HepG2 (cell line): ENCODE data around the gene NYAP1. TPM values are rescaled to one million over a fixed set of nuclear protein-coding genes. Genes with fewer than 3 reads are reported as not detected.

ENCODE experiments used
- CERS6 ChIP-seq: sonication (generic); formaldehyde crosslinking; IDR thresholded peaks from 2 replicates; pipeline ENCODE4 v1.5.0; 2020; ENCODE audit warnings: missing genetic modification reagents
- DNMT1 ChIP-seq: sonication (generic); formaldehyde crosslinking; IDR thresholded peaks from 2 replicates; pipeline ENCODE4 v1.5.1; 2020; ENCODE audit warnings: mild to moderate bottlenecking, missing genetic modification reagents
- IRF9 ChIP-seq: sonication (generic); formaldehyde crosslinking; IDR thresholded peaks from 2 replicates; pipeline ENCODE4 v1.8.0; 2022; ENCODE audit warnings: missing genetic modification reagents, mild to moderate bottlenecking, borderline replicate concordance
- IRX3 ChIP-seq: sonication (generic); formaldehyde crosslinking; IDR thresholded peaks from 2 replicates; pipeline ENCODE4 v1.8.1; 2023; ENCODE audit warnings: mild to moderate bottlenecking, low read depth, missing genetic modification reagents, borderline replicate concordance
- KDM4B ChIP-seq: sonication (generic); formaldehyde crosslinking; IDR thresholded peaks from 2 replicates; pipeline ENCODE4 v1.4.0; 2020; ENCODE audit warnings: missing genetic modification reagents
- KDM5A ChIP-seq: fragments of 200-600 bp; sonication (generic); IDR thresholded peaks from 2 replicates; pipeline ENCODE4 v1.7.0; 2018; ENCODE audit warnings: antibody characterized with exemption, mild to moderate bottlenecking, low read length, borderline replicate concordance
- MLX ChIP-seq: IDR thresholded peaks from 2 replicates; pipeline ENCODE4 v1.6.1; 2016
- NR2F6 ChIP-seq, 2 experiments: IDR thresholded peaks; 2 replicates each; pipeline ENCODE4 v1.6.1; 2016; ENCODE audit warnings: antibody characterized with exemption in 1 of 2, mild to moderate bottlenecking in 1 of 2
- RXRA ChIP-seq: sonication (generic); formaldehyde crosslinking; IDR thresholded peaks from 2 replicates; pipeline ENCODE4 v1.5.1; 2020; ENCODE audit warnings: missing genetic modification reagents
- SIN3A ChIP-seq: IDR thresholded peaks from 2 replicates; pipeline ENCODE4 v1.6.1; 2011; ENCODE audit warnings: low read depth, mild to moderate bottlenecking, control low read depth, low read length, borderline replicate concordance
- SKIL ChIP-seq: sonication (generic); formaldehyde crosslinking; IDR thresholded peaks from 2 replicates; pipeline ENCODE4 v1.8.0; 2022; ENCODE audit warnings: missing genetic modification reagents, mild to moderate bottlenecking, moderate library complexity, borderline replicate concordance
- SMARCC2 ChIP-seq: fragments of 450-650 bp; IDR thresholded peaks from 2 replicates; pipeline ENCODE4 v1.6.1; 2017; ENCODE audit warnings: antibody characterized with exemption, mild to moderate bottlenecking
- SNRNP70 ChIP-seq: fragments of 200-400 bp; formaldehyde crosslinking; IDR thresholded peaks from 2 replicates; pipeline ENCODE4 v1.6.1; 2017; ENCODE audit warnings: mild to moderate bottlenecking, low read depth, low read length, moderate library complexity
- STAG1 ChIP-seq: sonication (generic); formaldehyde crosslinking; IDR thresholded peaks from 2 replicates; pipeline ENCODE4 v1.4.0; 2020; ENCODE audit warnings: missing genetic modification reagents
- ZBTB4 ChIP-seq: sonication (generic); formaldehyde crosslinking; IDR thresholded peaks from 2 replicates; pipeline ENCODE4 v1.4.0; 2020; ENCODE audit warnings: missing genetic modification reagents, mild to moderate bottlenecking, borderline replicate concordance
- ZNF121 ChIP-seq: sonication (generic); formaldehyde crosslinking; IDR thresholded peaks from 2 replicates; pipeline ENCODE4 v1.5.0; 2020; ENCODE audit warnings: mild to moderate bottlenecking, missing genetic modification reagents
- ZNF18 ChIP-seq: sonication (generic); formaldehyde crosslinking; IDR thresholded peaks from 2 replicates; pipeline ENCODE4 v1.8.0; 2022; ENCODE audit warnings: mild to moderate bottlenecking, missing genetic modification reagents; ENCODE audit not compliant: insufficient replicate concordance
- ZNF501 ChIP-seq: sonication (generic); formaldehyde crosslinking; IDR thresholded peaks from 2 replicates; pipeline ENCODE4 v1.5.1; 2020; ENCODE audit warnings: mild to moderate bottlenecking, moderate library complexity, missing genetic modification reagents
- ZNF563 ChIP-seq: sonication (generic); formaldehyde crosslinking; IDR thresholded peaks from 2 replicates; pipeline ENCODE4 v1.8.0; 2022; ENCODE audit warnings: mild to moderate bottlenecking, moderate library complexity, missing genetic modification reagents
- ZNF615 ChIP-seq: sonication (generic); formaldehyde crosslinking; IDR thresholded peaks from 2 replicates; pipeline ENCODE4 v1.5.0; 2020; ENCODE audit warnings: mild to moderate bottlenecking, missing genetic modification reagents, borderline replicate concordance
- polyA plus RNA-seq, 8 experiments: library from polyadenylated mRNA; depleted of rRNA in 3 of 8; stranded (reverse) in 7 of 8; unstranded in 1 of 8; fragments of >200 nt; fragmentation: Illumina TruSeq in 4 of 8; extraction: Trizol in 4 of 8; gene quantifications; 2 replicates each; pipeline versions ENCODE4 v1.2.1 to v1.2.3, GENCODE V29; 2011 to 2016; ENCODE audit warnings: low read depth in 4 of 8, missing spikeins in 1 of 8, mixed read lengths in 1 of 8; ENCODE audit not compliant: insufficient read depth in 1 of 8
- total RNA-seq, 5 experiments: library from RNA; depleted of rRNA; stranded (reverse); fragments of >200 nt; fragmentation: Illumina TruSeq; extraction: Trizol; gene quantifications; 2 replicates each; pipeline ENCODE4 v1.2.3, GENCODE V29; 2016; ENCODE audit warnings: low read depth in 1 of 5

NYAP1 gene
- total and polyA plus RNA-seq, 2 of the 13 experiments (the other 11 are each of a cell fraction or from before 2014, with no cell fraction given), result 0.15 to 0.46 TPM

GRCh38 chr7:100540073-100540723 lies 56.5 kb downstream of the NYAP1 start (continued):
- peak; percentile 81 for TF ChIP-seq SIN3A
- TF ChIP-seq ZNF121 (CRISPR knock-in tag), result no peak
- no peak for TF ChIP-seq SNRNP70
- TF ChIP-seq CERS6 (CRISPR knock-in tag), result no peak
- TF ChIP-seq DNMT1 (CRISPR knock-in tag), result no peak
- TF ChIP-seq RXRA, result no peak
- TF ChIP-seq SMARCC2, result no peak
- TF ChIP-seq IRX3 (CRISPR knock-in tag), result no peak
- no peak for TF ChIP-seq ZBTB4
- TF ChIP-seq ZNF615 (CRISPR knock-in tag), result no peak
- TF ChIP-seq NR2F6 (IDR thresholded peaks at IDR 0.05), result peak; percentile 78
- TF ChIP-seq NR2F6 (CRISPR knock-in tag; IDR thresholded peaks at IDR 0.05), result peak; percentile 60
- TF ChIP-seq KDM4B (CRISPR knock-in tag), result no peak
- TF ChIP-seq ZNF501 (CRISPR knock-in tag), result no peak
- TF ChIP-seq ZNF563 (CRISPR knock-in tag), result no peak
- TF ChIP-seq STAG1, result no peak
- TF ChIP-seq KDM5A, result no peak; the same call in 1 of the 2 replicates
- no peak for TF ChIP-seq SKIL (CRISPR knock-in tag)
- TF ChIP-seq ZNF18 (CRISPR knock-in tag), result no peak
- TF ChIP-seq MLX, result peak; percentile 60; the same call in 1 of the 2 replicates
- TF ChIP-seq IRF9 (CRISPR knock-in tag), result no peak
